Mucosa of rectum (tissue), 2 donors: ENCODE data around the gene DCDC2.
"Not testable (repeated sequence)": the region's sequence is repeated elsewhere in the genome, so short reads cannot be mapped to it uniquely, and the experiment has no call there.

Experiments used
- H3K27ac ChIP-seq, 2 donors: one replicate each; pipeline ENCODE4 v1.7.0; 2013; ENCODE audit warnings: inconsistent platforms in 2 of 2, low read depth in 2 of 2, low read length in 2 of 2
- H3K27me3 ChIP-seq, 2 donors: one replicate each; pipeline ENCODE4 v1.7.0; 2013; ENCODE audit warnings: low read length in 2 of 2; ENCODE audit not compliant: control insufficient read depth in 2 of 2, insufficient read depth in 2 of 2
- H3K36me3 ChIP-seq, 2 donors: one replicate each; pipeline ENCODE4 v1.7.0; 2013; ENCODE audit warnings: low read length in 2 of 2; ENCODE audit not compliant: control insufficient read depth in 2 of 2, insufficient read depth in 2 of 2
- H3K4me1 ChIP-seq, 2 donors: one replicate each; pipeline ENCODE4 v1.7.0; 2013; ENCODE audit warnings: low read length in 2 of 2, mild to moderate bottlenecking in 1 of 2; ENCODE audit not compliant: control insufficient read depth in 2 of 2, insufficient read depth in 2 of 2
- H3K4me3 ChIP-seq, 2 donors: one replicate each; pipeline ENCODE4 v1.7.0; 2013; ENCODE audit warnings: low read length in 2 of 2
- H3K9ac ChIP-seq, 2 donors: one replicate each; pipeline ENCODE4 v1.7.0; 2013; ENCODE audit warnings: low read length in 2 of 2, low read depth in 1 of 2, mild to moderate bottlenecking in 1 of 2
- H3K9me3 ChIP-seq, 2 donors: one replicate each; pipeline ENCODE4 v1.7.0; 2013; ENCODE audit warnings: low read length in 2 of 2; ENCODE audit not compliant: control insufficient read depth in 2 of 2
- donor health status: healthy.
- donor health status: Normal muscosa, but diverticular disease.

The DCDC2 gene

GRCh38 chr6:24378473-24379097 lies 20.7 kb upstream of the DCDC2 start:
- Histone ChIP-seq H3K27me3 (no peaks in the 10 kb centered on the region), H3K9me3 (no peaks in the 10 kb centered on the region), H3K9ac (no peak overlapping the region), H3K36me3 (no peaks in the 10 kb centered on the region), H3K4me1 (no peaks in the 10 kb centered on the region), H3K27ac (no peak overlapping the region), H3K4me3 (no peak overlapping the region)

GRCh38 chr6:24376871-24377270 lies 19.0 kb upstream of the DCDC2 start:
- no peaks in the 10 kb centered on the region for H3K4me1 ChIP-seq
- no peak overlapping the region for H3K27ac ChIP-seq

GRCh38 chr6:24374612-24375011 lies 16.8 kb upstream of the DCDC2 start:
- no peaks in the 10 kb centered on the region for H3K27me3 ChIP-seq
- no peaks in the 10 kb centered on the region for H3K9me3 ChIP-seq
- H3K4me3 ChIP-seq, result no peak overlapping the region
- H3K4me1 ChIP-seq, result no peaks in the 10 kb centered on the region
- no peak overlapping the region for H3K9ac ChIP-seq
- H3K36me3 ChIP-seq, result no peaks in the 10 kb centered on the region
- no peak overlapping the region for H3K27ac ChIP-seq

More at GRCh38 chr6:24376871-24377270, 19.0 kb upstream of the DCDC2 start:
- H3K27me3 ChIP-seq, result no peaks in the 10 kb centered on the region
- no peaks in the 10 kb centered on the region for H3K36me3 ChIP-seq
- H3K4me3 ChIP-seq, result no peak overlapping the region
- no peaks in the 10 kb centered on the region for H3K9me3 ChIP-seq
- H3K9ac ChIP-seq, result no peak overlapping the region

- H3K4me1 ChIP-seq, H3K27ac ChIP-seq, H3K27me3 ChIP-seq, H3K4me3 ChIP-seq, H3K9me3 ChIP-seq, H3K9ac ChIP-seq, H3K36me3 ChIP-seq: not testable (repeated sequence)
These were observed 7.3 kb upstream of the DCDC2 start for GRCh38 chr6:24365103-24365633.

GRCh38 chr6:24362363-24362762 lies 4.5 kb upstream of the DCDC2 start:
- peaks cover 11 to 15% of the 10 kb centered on the region in 2 donors for H3K4me1 ChIP-seq
- not testable (repeated sequence) for H3K27me3 ChIP-seq, H3K36me3 ChIP-seq, H3K9me3 ChIP-seq, H3K4me3 ChIP-seq, H3K9ac ChIP-seq, H3K27ac ChIP-seq

GRCh38 chr6:24359640-24360454 lies 2.0 kb upstream of the DCDC2 start:
- Histone ChIP-seq H3K4me1 (peaks cover 14 to 15% of the 10 kb centered on the region in 2 donors), H3K27me3 (no peaks in the 10 kb centered on the region), H3K9ac (peak overlapping the region; percentile 39 to 70), H3K4me3 (peak overlapping the region; percentile 64 to 81), H3K9me3 (no peaks in the 10 kb centered on the region), H3K27ac (no peak overlapping the region), H3K36me3 (no peaks in the 10 kb centered on the region)

GRCh38 chr6:24358219-24358821 lies 461 bp upstream of the DCDC2 start:
- H3K9ac ChIP-seq, result peak overlapping the region in 1 of 2 donors; percentile 13
- no peaks in the 10 kb centered on the region for H3K27me3 ChIP-seq
- no peaks in the 10 kb centered on the region for H3K36me3 ChIP-seq
- no peaks in the 10 kb centered on the region for H3K9me3 ChIP-seq
- peak overlapping the region; percentile 54 to 77 for H3K4me3 ChIP-seq
- peaks cover 14 to 15% of the 10 kb centered on the region in 2 donors for H3K4me1 ChIP-seq
- peak overlapping the region in 1 of 2 donors; percentile 6 for H3K27ac ChIP-seq

GRCh38 chr6:24356310-24356973 lies 1.4 kb downstream of the DCDC2 start:
- H3K27ac ChIP-seq, result no peak overlapping the region
- peaks cover 14 to 15% of the 10 kb centered on the region in 2 donors for H3K4me1 ChIP-seq
- no peaks in the 10 kb centered on the region for H3K9me3 ChIP-seq
- H3K36me3 ChIP-seq, result no peaks in the 10 kb centered on the region
- no peak overlapping the region for H3K9ac ChIP-seq
- H3K27me3 ChIP-seq, result no peaks in the 10 kb centered on the region
- H3K4me3 ChIP-seq, result no peak overlapping the region

- Histone ChIP-seq H3K4me3 (no peak overlapping the region), H3K36me3 (no peaks in the 10 kb centered on the region), H3K9me3 (no peaks in the 10 kb centered on the region), H3K27me3 (no peaks in the 10 kb centered on the region), H3K27ac (no peak overlapping the region), H3K9ac (no peak overlapping the region), H3K4me1 (peaks cover 13% of the 10 kb centered on the region in 2 donors)
These were observed 2.5 kb downstream of the DCDC2 start for GRCh38 chr6:24355393-24355792.
